EL (cell line): Measurements from ENCODE around the gene CIT.

Source experiments
- DNase-seq: peaks from one replicate; pipeline ENCODE4 v3.0.0-alpha.2; 2016

CIT gene

DNA sequence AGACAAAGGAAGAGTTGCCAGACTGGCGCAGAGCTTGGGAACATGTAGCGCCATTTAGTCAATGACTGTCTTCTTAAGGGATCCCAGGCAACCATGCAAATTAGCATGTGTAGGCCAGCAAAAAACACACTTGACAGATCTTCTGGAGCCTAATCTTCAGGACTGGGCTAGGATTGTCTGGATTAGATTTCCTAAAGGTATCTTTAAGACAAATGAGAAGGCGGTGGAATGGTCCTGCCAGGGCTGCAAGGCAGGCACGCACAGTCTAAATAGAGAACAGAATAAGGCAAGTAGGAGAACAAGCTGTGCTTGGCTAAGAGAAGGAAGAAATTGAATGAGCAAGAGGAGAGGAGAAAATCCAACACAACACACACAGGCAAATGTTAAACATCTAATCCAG, 80.0 kb downstream of the CIT start:
- no peak for DNase-seq

DNA sequence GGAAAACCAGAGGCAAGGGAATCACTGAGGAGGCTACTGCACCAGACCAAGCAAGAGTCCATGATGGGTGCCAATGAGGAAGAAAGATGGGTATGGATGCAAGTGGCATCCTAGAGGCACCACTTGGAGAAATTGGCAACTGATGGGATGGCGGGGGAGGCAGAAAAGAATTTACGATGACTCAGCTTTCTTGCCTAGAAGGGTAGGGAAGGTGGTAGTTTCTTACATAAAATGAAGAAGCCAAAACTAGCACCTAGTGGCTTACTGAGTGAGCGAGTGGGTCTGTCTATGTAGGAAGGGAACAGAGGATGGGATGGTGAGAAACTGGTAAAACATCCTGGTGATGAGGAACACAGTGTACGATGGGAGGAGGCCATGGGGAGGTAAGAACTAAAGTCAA, 80.8 kb downstream of the CIT start:
- DNase-seq, result no peak

DNA sequence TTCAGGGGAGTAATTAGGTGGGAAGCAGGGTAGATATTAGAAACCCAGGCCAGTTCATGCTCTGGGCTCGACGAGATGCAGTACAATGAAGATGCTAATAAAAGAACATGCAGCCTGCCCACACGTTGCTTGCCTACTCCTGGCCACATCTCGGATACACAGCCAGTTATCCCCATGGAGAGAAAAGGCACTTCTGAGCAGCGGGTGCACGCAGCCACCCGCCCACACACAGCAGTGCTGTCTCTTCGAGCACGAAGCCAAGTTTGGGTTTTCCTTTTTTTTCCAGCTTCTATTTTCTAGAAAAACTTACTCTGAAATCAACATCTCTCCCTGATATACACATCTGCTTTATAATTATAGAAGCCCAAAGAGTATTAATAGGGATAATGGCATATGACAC, 85.7 kb downstream of the CIT start:
- no peak for DNase-seq

DNA sequence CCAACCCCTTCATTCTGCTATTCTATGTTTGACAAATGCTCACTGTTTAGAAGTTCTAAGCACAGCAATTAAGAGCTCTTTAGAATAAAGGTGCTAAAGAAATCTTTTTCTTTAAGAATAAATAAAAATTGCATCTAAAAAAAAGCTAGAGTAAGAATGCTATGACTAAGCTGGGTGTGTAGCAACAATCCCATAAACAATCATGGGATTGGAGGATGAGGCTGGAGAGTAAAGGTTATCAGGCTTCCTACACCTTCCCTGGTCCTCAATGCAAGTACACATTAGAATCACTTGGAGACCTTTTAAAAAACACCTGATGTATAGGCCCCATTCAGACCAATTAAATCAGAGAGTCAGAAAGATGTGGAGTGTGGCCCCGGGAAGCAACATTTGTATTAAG, 88.3 kb downstream of the CIT start:
- peak; percentile 11 for DNase-seq

DNA sequence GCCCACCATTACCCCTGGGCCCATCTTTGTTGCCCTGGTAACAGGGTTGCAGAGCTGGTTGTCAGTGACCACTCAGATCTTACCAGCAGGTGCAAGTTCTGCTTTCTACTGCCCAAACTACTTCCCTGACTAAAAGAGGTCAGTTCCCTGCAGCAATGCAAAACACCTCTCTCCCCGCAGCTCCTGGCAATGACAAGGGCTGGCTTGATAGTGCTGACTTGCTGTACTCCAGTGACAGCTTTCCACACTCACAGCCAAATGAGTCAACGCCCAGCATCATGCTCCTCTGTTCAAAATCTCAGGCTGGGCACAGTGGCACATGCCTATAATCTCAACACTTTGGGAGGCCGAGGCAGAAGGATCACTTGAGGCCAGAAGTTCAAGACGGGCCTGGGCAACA, 90.6 kb downstream of the CIT start:
- no peak for DNase-seq

DNA sequence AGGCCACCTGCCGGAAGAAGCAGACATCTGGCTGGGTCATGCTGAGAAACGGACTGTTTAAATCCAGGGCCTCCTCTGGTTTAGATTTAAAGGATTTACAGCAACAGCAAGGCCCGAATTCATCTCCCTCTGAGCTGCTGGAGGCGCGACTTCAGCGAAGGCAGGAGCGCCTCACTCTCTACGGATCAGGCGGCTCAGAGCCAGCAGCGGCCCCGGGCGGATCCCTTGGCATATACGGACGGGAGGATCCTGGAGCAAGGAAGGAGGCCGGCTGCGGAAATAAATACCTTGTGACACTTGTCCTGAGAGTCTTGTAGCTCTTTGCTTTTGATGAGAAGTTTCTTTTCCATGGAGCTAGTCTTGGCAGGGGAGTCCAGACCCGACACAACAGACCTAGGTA, 92.4 kb downstream of the CIT start:
- DNase-seq, result no peak

DNA sequence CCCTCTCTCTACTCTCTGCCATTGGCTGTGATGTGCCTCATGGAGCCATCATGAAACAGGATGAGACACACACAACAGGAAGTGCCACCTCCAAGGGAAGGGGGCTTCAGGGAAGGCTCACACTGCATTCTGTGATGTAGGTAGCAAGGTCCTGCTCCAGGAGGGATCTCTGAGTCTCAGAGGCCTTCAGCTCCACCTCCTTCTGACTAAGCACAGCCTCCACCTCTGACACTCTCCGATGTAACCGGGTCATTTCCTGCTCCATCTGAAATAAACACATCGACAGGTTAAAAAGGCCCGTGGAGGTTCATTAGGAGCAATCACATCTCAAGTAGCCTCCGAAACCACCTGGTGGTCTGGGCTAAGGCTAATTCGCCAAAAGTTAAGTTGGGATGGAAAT, 93.3 kb downstream of the CIT start:
- no peak for DNase-seq

DNA sequence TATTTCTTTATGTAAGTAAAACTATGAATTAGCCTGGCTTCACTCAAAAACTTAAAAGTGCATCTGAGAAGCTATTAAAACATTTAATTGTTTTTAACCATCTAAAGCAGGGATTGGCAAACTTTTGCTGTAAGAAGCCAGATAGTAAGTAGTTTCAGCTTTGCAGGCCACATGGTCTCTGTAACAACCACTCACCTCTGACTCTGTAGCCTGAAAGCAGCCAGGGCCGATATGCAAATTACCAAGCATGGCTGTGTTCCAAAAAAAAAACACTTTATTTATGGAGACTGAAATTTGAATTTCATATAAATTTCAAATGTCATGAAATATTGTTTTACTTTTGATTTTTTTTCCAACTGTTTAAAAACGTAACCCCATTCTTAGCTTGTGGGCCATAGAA, 95.3 kb downstream of the CIT start:
- DNase-seq, result no peak

DNA sequence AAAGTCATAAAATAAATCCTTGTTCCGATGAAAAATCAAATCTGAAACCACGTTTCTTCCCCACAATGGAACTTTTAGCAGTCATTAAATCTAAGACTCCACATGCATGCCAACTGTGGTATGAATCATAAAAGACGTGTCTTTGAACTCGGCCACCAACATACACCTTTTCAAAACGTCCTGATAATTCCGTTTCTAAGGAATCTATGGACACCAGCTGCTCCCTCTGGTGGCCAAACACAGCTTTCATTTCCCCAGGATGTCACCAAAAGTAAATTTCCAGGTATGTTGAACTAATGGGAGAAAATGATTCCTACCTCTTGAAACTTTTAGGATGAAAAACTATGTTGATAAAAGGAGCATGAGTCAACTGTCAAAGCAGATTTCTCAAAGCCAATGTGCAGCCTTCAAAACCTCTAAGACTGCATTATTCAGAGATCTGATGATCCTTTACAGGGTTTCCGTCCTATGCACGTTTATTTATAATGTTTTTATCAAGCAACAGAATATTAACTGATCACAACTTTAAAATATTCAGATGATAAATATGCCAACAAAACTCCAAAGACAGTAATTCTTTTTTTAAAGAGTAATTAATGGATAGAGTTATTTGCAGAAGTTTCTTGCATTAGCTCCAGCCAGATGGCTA, 96.2 kb downstream of the CIT start:
- peak; percentile 41 for DNase-seq

DNA sequence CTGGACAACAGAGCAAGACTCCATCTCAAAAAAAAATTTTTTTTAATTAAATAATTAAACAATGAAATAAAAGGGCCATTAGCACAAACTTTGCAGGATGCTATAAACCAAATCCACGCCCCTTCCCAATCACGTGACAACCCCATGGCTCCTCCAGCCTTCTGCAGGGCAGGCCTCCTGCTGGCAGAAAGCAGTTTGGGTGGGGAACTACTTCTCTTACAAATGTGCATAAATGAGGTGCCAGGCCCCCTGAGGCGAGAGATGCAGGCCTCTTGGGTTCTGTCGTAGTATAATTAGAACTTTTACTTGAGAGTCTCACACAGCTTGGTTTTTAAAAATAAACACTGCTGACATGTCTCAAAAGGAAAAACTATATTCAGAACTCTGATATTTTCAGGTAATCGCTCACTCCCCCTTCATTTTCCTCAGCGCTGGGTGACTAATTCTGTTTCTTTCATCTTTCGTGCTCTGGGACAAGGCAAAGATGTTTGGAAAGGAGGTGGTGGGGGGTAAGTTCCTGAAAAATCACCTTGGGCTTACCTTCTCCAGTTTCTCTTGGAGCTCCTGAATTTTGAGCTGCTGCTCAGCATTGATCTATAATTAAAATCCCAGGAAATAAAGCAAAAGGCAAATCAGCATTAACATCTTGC, 101.7 kb downstream of the CIT start:
- no peak for DNase-seq

DNA sequence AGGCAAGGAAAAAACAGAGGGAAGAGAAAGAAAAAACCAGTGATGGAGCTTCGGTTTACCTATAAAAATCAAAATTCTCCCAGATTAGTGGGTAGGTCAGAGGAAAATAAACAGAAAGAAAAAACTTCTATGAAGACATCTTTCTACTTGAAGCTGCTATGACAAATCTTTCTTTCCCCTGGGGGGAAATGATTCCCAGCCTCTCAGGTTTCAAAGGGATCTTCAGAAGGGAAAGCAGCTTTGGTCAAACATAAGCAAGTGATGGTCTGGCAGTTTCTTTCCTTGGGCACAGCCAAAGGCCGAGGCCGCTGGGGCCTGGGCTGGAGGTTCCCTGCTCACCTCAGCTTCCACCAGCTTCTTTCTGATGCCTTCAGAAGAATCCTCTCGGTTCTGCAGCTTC, 104.7 kb downstream of the CIT start:
- DNase-seq, result peak; percentile 51

DNA sequence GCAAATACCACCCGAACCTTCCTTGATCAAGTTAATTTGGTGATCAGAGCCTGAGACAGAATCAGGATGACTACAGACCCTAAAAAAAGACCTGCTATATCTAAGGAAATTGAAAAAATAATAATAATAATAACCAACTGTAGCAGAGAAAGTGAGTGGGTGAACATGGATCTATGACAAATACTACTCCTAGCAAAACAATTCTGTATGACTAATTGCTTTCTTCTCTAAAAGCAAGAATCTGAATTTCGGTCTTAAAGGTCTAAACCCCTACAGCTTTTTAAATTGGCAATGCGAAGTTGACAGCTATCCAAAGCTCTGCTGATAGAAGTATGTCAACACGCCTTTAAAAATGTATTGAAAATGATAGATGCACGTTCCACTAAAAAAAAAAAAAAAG, 107.0 kb downstream of the CIT start:
- DNase-seq, result no peak

DNA sequence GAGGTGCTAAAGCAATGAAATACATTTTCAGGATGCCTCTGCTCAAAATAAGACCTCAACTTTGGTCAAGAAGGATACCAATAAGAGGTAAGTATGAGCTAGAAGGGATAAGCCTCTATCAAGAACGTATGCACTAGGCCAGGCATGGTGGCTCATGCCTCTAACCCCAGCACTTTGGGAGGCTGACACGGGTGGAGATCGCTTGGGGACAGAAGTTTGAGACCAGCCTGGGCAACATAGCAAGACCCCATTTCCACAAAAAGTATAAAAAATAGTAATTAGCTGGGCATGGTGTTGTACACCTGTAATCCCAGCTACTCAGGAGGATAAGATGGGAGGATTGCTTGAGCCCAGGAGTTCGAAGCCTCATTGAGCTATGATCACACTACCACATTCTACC, 114.5 kb downstream of the CIT start:
- DNase-seq, result no peak

DNA sequence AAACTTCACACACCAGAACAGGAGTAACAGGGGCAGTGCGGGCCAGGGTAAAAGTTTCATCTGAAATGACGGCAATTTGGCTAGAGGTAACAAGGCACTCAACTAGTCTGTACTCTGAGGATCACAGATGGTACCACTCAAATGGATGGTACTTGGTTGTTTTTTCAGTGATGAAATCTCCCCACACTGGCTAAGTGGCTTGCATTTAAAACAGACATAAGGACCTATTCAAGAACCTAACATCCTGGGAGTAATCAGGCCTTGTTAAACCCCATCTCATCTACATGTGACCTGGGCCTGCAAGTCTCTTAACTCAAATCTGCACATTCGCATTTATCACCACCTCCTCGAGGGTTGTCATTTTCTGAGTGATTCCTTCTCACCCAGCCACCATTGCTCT, 118.4 kb downstream of the CIT start:
- no peak for DNase-seq

DNA sequence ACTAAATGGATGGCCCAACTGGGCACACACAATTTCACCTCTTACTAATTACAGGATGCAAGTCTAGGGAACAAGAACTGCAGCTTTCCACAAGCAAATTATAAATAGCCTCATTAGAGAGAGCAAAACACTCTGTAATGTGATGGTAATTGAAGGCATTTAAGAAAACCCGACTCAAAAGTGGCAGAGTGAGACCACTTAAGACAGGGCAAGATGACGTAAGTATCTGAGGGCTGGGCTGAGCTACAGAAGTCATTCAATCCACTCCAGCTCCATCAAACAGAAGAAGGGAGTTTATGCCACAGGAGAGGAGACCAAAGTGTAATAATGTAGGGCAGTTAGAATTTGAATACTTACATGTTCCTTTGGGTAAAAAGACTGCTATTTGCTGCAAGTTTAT, 118.9 kb downstream of the CIT start:
- DNase-seq, result no peak

DNA sequence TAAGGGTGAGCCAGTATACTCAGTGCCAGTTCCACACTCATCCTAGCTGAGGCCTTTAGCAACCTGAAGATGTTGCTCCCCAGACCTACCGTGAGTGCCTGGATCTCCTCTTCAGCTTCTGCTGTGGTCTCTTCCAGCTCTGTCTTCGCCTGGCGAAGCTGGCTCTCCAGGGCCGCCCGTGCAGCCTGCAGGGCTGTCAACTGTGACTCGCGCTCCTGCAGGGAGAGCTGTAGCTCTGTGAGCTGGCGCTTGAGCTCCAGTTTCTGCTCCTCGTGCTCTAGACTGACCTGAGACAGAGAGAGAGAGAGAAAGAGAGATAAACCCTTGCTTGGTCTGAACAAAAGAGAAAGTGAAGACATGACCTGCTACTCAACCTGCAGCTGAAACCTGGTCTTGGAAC, 125.2 kb downstream of the CIT start:
- DNase-seq, result no peak

DNA sequence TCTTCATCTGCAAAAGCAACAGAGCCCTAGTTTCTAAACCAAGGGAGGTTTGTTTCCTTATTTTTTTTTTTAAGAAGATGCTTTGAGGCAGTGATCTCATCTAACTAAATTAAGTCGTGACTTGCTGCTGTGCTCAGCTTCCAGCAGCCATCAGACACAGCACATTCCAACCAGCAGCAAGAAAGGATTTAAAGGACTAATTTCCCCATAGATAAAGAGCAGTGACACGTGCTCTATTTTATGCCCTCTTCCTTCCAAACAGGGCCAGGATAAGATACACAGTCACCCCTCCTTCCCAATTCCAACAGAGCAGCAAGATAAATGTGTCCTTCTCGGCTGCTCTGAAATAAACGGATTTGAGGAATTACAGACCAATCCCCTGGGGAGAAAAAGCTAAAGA, 127.5 kb downstream of the CIT start:
- DNase-seq, result peak; percentile 34

DNA sequence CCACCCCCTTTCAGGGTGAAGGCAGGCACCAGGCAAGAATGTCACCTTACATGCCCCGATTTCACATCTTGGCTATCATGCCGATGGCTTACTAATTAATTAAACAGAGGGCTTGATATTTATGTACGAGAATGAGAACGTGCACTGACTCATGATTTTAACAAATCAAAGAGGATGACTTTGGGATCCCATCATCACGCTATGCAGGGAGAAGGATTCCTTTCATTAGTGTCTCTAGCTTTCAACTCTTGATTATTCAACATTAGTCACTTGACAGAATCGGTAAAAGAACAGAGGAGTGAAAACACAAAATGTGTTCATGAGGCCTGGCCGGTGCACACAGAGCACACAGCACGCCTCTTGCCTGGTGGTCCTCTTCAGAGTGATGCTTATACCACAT, 128.6 kb downstream of the CIT start:
- DNase-seq, result peak; percentile 66

DNA sequence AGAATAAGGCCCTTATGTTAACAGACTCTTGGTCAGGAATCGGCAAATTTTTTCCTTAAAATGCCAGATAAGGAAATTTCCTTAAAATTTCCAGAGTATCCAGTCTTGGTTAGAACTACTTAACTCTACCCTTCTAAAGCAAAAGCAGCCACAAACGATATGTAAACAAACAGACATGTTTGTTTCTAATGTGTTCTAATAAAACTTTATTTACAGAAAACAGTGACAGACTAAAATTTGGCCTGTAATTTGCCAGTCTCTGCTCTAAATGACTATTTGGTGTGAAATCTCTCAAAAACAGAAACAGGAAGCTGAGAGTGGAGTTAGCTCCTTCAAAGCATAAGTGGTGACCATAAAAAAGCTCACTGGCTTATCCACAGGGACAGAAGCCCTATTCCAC, 131.0 kb downstream of the CIT start:
- DNase-seq, result no peak

DNA sequence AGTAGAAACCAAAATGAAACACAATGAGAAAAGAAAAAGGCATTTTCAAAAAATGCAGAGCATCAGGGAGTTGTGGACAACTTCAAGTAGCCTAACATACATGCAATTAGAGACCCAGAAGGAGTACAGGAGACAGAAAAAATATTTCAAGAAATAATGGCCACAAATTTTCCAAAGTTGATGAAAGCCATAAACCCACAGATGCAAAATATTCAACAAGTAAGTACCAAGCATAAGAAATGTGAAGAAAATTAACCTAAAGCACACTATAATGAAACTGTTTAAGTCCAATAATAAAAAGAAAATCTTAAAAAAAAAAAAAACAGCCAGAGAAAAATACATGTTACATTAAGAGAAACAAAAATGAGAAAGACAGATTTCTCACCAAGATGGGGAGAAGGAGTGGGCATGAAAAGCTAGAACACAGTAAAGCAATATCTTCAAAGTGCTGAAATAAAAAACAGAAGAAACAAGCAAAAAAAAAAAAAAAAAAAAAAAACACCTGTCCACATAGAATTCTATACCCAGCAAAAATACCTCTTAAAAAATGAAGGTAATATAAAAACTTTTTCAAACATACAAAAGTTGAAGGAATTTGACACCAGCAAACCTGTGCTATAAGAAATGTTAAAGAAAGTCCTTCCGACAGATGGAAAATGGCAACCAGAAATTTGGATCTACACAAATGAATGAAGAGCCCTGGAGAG, 132.1 kb downstream of the CIT start:
- no peak for DNase-seq

DNA sequence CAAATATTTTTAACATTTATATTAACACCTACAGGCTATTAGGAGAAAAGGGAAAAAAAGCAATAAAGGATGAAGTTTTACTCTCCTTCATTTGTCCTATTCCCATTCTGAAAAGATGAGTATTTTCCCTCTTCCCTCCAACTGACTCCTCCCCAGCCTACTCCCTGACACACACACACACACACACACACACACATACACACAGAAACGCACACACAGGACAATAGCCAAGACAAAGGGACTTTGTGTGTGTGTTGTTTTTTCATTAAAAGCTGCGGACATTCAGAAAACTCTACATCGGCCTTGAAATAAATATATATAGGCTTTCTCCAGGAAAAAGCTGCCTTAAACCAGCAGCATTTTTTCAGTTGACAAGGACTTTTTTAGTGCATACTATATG, 134.4 kb downstream of the CIT start:
- DNase-seq, result no peak

DNA sequence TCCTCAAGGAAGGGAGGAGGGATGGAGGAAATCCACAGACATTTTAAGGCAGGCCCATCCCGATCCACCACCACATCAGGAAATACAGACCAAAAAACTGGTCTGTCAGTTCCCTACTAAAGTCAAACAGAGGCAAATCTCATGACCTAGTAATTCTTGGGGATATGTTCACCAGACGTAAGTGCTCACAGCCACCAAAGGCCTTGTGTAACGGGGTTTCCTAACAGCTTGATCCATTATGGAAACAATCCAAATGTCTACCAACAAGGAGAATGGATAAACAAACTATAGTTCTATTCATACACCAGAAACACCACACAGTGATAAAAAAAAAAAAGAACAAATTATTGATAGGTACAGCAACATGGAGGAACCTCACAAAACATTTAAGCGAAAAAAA, 136.3 kb downstream of the CIT start:
- no peak for DNase-seq

DNA sequence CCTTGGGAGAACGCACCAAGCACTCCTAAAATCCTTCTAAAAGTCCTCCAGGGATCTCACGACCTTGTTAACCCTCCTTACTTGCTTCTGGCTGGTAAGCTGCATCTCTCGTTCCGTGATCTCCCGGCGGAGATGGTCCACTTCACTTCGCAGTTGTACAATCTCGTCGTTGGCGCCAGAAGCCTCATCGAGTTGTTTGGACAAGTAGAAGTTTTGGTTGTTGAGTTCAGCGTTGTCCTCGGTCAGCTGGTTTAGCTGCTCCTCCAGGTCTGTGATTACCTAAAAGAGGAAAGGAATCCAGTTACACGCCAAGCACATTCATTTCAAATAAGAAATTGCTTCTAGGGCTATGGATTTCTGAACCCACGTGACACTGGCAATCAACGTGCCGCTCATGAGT, 142.0 kb downstream of the CIT start:
- DNase-seq, result no peak

DNA sequence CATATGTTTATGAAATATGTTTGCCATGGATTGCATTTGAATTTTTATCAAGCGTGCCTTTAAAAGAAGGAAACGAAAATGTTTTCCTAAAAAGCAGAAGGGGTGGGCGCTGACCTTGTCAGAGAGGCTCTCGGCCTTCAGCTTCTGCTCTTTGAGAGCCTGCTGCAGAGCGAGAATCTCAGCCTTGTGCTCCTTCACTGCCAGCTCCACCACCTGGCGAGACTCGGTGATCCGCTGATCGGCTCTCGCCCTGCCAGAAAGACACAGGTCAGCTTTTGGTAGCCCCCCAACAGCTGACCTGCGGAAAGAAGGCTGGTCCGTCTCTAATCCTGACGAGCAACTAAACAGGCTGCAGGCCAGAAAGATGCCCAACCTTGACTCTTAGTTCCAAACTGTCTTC, 146.7 kb downstream of the CIT start:
- DNase-seq, result no peak

DNA sequence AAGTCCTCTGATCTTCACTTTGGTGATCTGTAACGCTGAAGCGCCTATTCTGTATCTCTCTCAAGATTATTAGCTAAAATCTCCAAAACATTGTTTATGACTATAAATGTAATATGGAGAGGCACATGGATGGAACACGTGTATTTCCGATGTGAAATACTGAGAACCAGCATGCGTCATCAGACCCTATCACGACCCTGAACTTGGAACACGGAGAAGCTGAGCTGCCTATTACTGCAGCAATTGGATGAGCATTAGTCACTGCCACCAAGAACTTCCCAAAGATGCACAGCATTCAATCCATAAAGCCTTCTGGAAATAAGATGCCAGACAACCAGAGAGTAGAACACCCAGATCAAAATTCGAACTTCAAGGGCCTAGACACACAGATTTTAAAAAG, 147.2 kb downstream of the CIT start:
- DNase-seq, result no peak
